ENCODE data around the gene TCERG1L.

DNA sequence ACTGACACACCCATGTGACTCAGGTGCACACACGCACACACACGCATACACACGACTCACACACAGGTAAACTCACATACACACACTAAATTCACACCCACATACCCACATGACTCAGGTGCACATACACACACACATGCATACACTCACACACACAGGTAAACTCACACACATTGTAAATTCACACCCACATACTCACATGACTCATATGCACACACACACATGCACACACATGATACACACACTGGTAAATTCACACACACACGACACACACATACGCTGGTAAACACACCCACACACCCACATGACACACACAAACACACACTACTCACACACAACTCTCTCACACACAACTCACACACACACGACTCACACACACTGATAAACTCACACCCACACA lies 63.6 kb downstream of the TCERG1L start:
- no peak for TF ChIP-seq EZH2phosphoT487 (IDR thresholded peaks at IDR 0.05; ENCODE audit: insufficient read depth, low read depth)
- TF ChIP-seq EZH2 (IDR thresholded peaks at IDR 0.05; ENCODE audit: insufficient read depth, poor library complexity, severe bottlenecking) = no peak
